Activated B cell treated with CpG ODN at 0.5 μM for 24 hours (primary cell): ENCODE measurements around the gene AMIGO1. TPM values are rescaled to one million over a fixed set of nuclear protein-coding genes. Genes with fewer than 3 reads are reported as not detected.

ENCODE experiments used
- ATAC-seq: fragments of 200-7000 bp; cut with Tn5 transposase; one replicate; pipeline ENCODE4 v1.10.0; 2021; ENCODE audit warnings: low read depth, mild to moderate bottlenecking, moderate library complexity
- CTCF ChIA-PET: fragments of 350-600 bp; sonication (Branson Sonifier 250); formaldehyde crosslinking; loops from one replicate; lab custom pipeline; 2021; ENCODE audit warnings: antibody characterized with exemption; lab: Charles Lee
- POLR2A ChIA-PET: fragments of 350-600 bp; sonication (Branson Sonifier 250); formaldehyde crosslinking; loops from one replicate; lab custom pipeline; 2021; ENCODE audit warnings: antibody characterized with exemption; lab: Charles Lee
- DNase-seq: peaks from one replicate; pipeline ENCODE4 v3.0.0; 2022
- H3K27ac Mint-ChIP-seq: one replicate; pipeline ENCODE4 v1.8.0; 2020; ENCODE audit warnings: mixed read lengths
- H3K27me3 Mint-ChIP-seq: one replicate; pipeline ENCODE4 v1.8.0; 2021; ENCODE audit warnings: mixed read lengths
- H3K36me3 Mint-ChIP-seq: one replicate; pipeline ENCODE4 v1.8.0; 2021; ENCODE audit warnings: low read depth, mixed read lengths
- H3K4me1 Mint-ChIP-seq: one replicate; pipeline ENCODE4 v1.8.0; 2021; ENCODE audit warnings: mixed read lengths
- H3K4me3 Mint-ChIP-seq: one replicate; pipeline ENCODE4 v1.8.0; 2020; ENCODE audit warnings: mild to moderate bottlenecking, mixed read lengths
- H3K9me3 Mint-ChIP-seq: one replicate; pipeline ENCODE4 v1.8.0; 2020; ENCODE audit warnings: mixed read lengths
- intact Hi-C: fragments of 100-400 bp; cut with micrococcal nuclease; formaldehyde crosslinking; loops from one replicate; pipeline ENCODE4 v1.15.1; 2024
- total RNA-seq: library from RNA; stranded (reverse); gene quantifications from 2 replicates; pipeline ENCODE4 v1.2.3, GENCODE V29; 2022
- TF ChIP-seq, protein P1 (sequence below): fragments of 200-600 bp; IDR thresholded peaks from one replicate; pipeline ENCODE4 v1.8.0; 2022; ENCODE audit warnings: antibody characterized with exemption, mild to moderate bottlenecking

The AMIGO1 gene
- total RNA-seq, 1 donor from 2014 or later = 0.53 TPM

DNA sequence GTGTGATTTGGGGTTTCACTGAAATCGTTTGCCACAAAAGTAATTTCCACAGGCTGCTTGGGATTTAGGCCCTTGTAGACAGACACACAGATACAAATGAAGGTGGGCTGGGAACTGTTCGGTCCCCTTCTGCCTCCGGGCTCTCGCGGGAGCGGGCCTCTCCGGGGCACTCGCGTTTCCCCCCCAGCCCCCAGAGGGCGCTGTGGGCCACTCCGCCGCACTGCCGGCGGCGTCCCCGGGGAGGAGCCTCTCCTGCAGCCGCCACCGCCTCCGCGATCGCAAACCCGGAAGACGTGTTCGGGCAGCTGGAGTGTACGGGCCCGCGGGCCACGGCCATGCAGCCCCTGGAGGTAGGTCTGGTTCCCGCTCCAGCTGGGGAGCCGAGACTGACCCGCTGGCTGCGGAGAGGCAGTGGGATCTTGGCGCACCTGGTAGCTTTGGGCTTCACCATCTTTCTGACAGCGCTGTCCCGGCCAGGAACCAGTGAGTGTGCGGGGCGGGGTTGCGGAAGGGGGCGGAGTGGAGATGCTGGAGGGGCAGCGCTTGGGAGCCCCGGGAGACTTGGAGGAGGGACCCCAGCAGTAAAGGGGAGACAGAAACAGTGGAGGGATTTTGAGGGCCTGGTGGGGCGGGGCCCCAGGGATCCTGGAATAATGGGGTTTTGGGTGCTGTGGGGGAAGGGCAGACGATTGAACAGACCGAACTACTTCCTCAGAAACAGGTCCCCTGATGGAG, 15.6 kb downstream of the AMIGO1 start, which contains the start of gene CYB561D1:
Gene CYB561D1 (plus strand): TSS at position 290 of the 735 bp plus-strand sequence. CDS start 46 bp downstream, at position 336.
- DNase-seq = peak; percentile 95
- Mint-ChIP-seq H3K27me3 (no peaks in the 10 kb centered on the region), H3K9me3 (no peaks in the 10 kb centered on the region), H3K4me1 (peaks cover 43% of the 10 kb centered on the region), H3K4me3 (peak within 1 kb of the TSS; percentile 98), H3K27ac (peak within 1 kb of the TSS; percentile 91), H3K36me3 (peaks cover 36% of the 10 kb centered on the region)
- TF ChIP-seq, protein P1, sequence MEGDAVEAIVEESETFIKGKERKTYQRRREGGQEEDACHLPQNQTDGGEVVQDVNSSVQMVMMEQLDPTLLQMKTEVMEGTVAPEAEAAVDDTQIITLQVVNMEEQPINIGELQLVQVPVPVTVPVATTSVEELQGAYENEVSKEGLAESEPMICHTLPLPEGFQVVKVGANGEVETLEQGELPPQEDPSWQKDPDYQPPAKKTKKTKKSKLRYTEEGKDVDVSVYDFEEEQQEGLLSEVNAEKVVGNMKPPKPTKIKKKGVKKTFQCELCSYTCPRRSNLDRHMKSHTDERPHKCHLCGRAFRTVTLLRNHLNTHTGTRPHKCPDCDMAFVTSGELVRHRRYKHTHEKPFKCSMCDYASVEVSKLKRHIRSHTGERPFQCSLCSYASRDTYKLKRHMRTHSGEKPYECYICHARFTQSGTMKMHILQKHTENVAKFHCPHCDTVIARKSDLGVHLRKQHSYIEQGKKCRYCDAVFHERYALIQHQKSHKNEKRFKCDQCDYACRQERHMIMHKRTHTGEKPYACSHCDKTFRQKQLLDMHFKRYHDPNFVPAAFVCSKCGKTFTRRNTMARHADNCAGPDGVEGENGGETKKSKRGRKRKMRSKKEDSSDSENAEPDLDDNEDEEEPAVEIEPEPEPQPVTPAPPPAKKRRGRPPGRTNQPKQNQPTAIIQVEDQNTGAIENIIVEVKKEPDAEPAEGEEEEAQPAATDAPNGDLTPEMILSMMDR = peak; percentile 81
- ChIA-PET CTCF (interaction anchor here (0.9 to 23.7 kb wide), 11 partner anchors 10 to 217 kb away, joined by 3 to 375 read pairs (median 4); partner anchors contain the start of genes ATXN7L2, PSMA5 and SORT1), POLR2A (interaction anchor here (0.6 to 3.0 kb wide), 16 partner anchors 9 to 833 kb away, joined by 3 to 29 read pairs (median 4); partner anchors contain the start of genes AHCYL1, AMIGO1, ATXN7L2 and GNAI3)
- intact Hi-C loops = loop anchor here (1.0 to 5.0 kb wide), 8 partner anchors 11 to 538 kb away; partner anchors contain the start of genes AMIGO1, AMPD2, ATXN7L2 and GNAT2
- peak; percentile 89 for ATAC-seq

DNA sequence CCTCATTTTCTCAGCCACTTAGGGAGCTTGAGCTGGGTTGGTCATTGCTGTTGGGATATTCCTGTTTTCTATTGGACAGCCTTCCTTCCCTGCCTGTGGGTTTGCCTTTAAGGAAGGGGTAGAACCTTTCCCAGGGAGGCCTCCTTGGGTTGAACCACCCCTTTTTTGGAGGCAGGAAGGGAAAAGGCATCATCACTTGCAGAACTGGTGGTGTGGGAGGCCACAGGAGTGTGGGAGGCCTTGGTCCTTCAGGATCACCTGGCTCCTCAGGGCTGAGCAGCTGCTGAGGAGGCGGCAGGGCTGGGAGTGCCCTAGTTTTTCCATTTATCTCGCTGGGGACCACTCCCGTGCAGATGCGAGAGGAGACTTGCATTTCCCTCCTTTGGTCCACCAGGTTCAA, 16.3 kb downstream of the AMIGO1 start:
- TF ChIP-seq, protein P1 = no peak
- no peak overlapping the region for H3K27ac Mint-ChIP-seq
- peak overlapping the region; percentile 98 for H3K4me3 Mint-ChIP-seq
- DNase-seq (no peak), ATAC-seq (no peak)
- CTCF ChIA-PET = interaction anchor here (1.0 to 23.7 kb wide), 11 partner anchors 10 to 491 kb away, joined by 3 to 375 read pairs (median 4); partner anchors contain the start of genes AHCYL1, ATXN7L2 and SORT1
- intact Hi-C loops = loop anchor here (5.0 kb wide), 3 partner anchors 164 to 539 kb away; partner anchors contain the start of genes GSTM4 and STRIP1
- H3K27me3 Mint-ChIP-seq = no peaks in the 10 kb centered on the region
- no peaks in the 10 kb centered on the region for H3K9me3 Mint-ChIP-seq
- H3K4me1 Mint-ChIP-seq = peaks cover 43% of the 10 kb centered on the region
- POLR2A ChIA-PET = interaction anchor here (0.7 to 3.0 kb wide), 7 partner anchors 8 to 393 kb away, joined by 4 to 29 read pairs (median 5); partner anchors contain the start of genes ATXN7L2 and GNAI3
- peaks cover 38% of the 10 kb centered on the region for H3K36me3 Mint-ChIP-seq

DNA sequence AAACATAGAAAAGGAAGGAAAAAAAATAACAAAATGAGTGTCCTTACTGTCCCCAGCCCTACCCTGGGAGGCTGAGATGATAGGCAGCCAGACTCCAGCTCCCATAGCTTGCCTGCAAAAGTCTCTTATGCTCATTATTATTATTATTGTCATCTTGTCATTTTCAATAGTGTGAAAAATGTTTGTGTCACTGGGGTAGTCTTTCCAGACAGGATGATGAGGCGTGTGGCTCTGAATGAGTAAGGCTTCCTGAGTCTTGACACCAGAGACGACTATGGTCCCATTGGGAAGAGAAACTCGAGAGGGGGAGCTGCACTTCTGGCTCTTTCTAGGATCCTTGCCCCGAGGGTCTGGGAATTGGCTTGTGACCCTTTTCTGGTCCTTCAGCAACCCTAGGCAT, 16.7 kb downstream of the AMIGO1 start:
- POLR2A ChIA-PET = interaction anchor here (0.7 to 3.0 kb wide), 4 partner anchors 9 to 393 kb away, joined by 4 to 29 read pairs (median 8); partner anchors contain the start of gene ATXN7L2

DNA sequence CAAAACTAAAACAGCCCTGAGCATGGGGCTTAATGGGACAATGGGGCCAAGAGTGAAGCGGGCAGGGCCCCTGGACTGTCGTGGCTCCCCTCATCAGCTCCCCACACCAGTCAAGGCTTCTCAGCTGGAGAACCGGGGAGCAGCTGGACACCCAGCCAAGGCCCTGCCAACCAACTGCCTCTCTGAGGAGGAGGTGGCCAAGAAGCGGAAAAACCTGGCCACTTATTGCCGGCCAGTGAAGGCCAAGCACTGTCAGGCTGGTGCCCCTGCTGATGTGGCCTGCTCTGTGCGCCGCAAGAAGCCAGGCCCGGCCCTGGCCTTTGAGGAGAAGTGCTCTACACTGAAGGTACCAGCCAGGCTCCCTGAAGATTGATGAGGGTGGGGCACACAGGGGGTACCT, 18.2 kb downstream of the AMIGO1 start:
- TF ChIP-seq, protein P1 = no peak
- Mint-ChIP-seq H3K4me3 (no peak overlapping the region), H3K27me3 (no peaks in the 10 kb centered on the region), H3K4me1 (peaks cover 33% of the 10 kb centered on the region), H3K36me3 (peaks cover 34% of the 10 kb centered on the region), H3K9me3 (no peaks in the 10 kb centered on the region), H3K27ac (no peak overlapping the region)
- ChIA-PET CTCF (interaction anchor here (1.0 to 23.7 kb wide), 11 partner anchors 9 to 59 kb away, joined by 3 to 375 read pairs (median 5); partner anchors contain the start of gene GNAI3), POLR2A (interaction anchor here (1.1 to 2.1 kb wide), 3 partner anchors 18 to 65 kb away, joined by 3 to 8 read pairs (median 3); partner anchors contain the start of gene PSMA5)
- intact Hi-C loops = loop anchor here (5.0 kb wide), 3 partner anchors 166 to 541 kb away; partner anchors contain the start of genes GSTM4 and STRIP1
- no peak for DNase-seq
- ATAC-seq = no peak

More for the DNA sequence above, 16.7 kb downstream of the AMIGO1 start:
- H3K4me3 Mint-ChIP-seq = peak overlapping the region; percentile 32
- H3K27me3 Mint-ChIP-seq = no peaks in the 10 kb centered on the region
- no peak for DNase-seq
- intact Hi-C loops = loop anchor here (5.0 kb wide), 3 partner anchors 165 to 540 kb away; partner anchors contain the start of genes GSTM4 and STRIP1
- no peaks in the 10 kb centered on the region for H3K9me3 Mint-ChIP-seq
- H3K27ac Mint-ChIP-seq = no peak overlapping the region
- TF ChIP-seq, protein P1 = no peak
- H3K4me1 Mint-ChIP-seq = peaks cover 41% of the 10 kb centered on the region
- CTCF ChIA-PET = interaction anchor here (0.7 to 23.7 kb wide), 9 partner anchors 9 to 492 kb away, joined by 3 to 375 read pairs (median 5); partner anchors contain the start of genes AHCYL1, ATXN7L2 and SORT1
- H3K36me3 Mint-ChIP-seq = peaks cover 38% of the 10 kb centered on the region
- no peak for ATAC-seq
